VCaP (cell line): ENCODE results near the gene KDM3B.

Experiments used
- H3K27ac ChIP-seq: fragments of 450-650 bp; 2 replicates; pipeline ENCODE4 v1.5.1; 2017
- TF ChIP-seq, protein P1 (sequence below): fragments of 450-650 bp; conservative IDR thresholded peaks from 2 replicates; pipeline ENCODE4 v1.5.1; 2017; ENCODE audit warnings: mild to moderate bottlenecking, moderate library complexity

KDM3B gene

DNA sequence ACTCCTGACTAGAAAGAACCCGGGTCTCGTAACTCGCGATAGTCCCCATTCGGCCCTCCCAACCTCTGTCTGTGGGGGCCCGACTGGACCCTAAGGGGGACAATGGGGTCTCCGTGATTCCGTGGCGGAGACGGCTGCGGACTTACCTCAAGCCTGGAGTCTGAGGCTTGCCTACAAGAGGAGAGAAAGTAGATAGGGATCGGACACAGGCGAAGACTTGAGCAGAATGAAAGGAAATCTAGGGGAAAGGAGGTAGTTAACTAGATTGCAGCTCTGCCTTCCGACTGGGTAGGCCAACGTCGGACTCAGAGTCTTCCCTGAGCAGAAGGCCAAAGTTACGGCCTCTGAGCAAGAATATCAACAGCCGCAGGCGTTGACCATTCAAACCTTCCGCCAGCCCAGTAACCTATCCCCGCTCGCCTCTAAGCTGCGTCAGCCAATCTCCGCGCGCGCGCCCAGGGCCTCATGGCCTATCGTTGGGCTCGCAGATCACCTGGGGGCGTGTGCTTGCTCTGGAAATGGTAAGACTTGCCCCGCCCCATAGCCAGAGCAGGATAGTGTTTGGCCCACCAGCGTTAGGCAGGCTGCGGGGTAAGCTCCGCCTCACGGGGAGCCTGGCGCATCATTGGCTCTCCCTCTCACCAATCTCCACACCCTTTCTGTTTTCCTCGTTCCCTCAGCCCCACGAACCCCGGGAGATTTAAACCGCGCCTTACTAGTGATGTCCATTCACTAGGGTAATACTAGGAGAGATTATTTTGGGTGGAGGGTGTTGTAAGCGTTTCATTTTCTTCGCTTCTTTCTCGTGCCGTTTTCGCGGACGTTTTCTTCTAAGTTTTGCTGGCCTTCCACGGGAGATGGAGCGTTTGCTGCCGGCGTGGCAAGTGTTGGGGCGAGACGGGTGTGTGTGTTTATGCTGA is 20.8 kb upstream of the KDM3B start, which contains the start of gene CDC25C:
CDC25C (minus strand) TSS at position 356 of the 920 bp plus-strand sequence. CDS start 624 bp downstream, outside the sequence.
- TF ChIP-seq, protein P1, sequence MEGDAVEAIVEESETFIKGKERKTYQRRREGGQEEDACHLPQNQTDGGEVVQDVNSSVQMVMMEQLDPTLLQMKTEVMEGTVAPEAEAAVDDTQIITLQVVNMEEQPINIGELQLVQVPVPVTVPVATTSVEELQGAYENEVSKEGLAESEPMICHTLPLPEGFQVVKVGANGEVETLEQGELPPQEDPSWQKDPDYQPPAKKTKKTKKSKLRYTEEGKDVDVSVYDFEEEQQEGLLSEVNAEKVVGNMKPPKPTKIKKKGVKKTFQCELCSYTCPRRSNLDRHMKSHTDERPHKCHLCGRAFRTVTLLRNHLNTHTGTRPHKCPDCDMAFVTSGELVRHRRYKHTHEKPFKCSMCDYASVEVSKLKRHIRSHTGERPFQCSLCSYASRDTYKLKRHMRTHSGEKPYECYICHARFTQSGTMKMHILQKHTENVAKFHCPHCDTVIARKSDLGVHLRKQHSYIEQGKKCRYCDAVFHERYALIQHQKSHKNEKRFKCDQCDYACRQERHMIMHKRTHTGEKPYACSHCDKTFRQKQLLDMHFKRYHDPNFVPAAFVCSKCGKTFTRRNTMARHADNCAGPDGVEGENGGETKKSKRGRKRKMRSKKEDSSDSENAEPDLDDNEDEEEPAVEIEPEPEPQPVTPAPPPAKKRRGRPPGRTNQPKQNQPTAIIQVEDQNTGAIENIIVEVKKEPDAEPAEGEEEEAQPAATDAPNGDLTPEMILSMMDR = no peak
- peak within 1 kb of the TSS; percentile 70 for H3K27ac ChIP-seq

DNA sequence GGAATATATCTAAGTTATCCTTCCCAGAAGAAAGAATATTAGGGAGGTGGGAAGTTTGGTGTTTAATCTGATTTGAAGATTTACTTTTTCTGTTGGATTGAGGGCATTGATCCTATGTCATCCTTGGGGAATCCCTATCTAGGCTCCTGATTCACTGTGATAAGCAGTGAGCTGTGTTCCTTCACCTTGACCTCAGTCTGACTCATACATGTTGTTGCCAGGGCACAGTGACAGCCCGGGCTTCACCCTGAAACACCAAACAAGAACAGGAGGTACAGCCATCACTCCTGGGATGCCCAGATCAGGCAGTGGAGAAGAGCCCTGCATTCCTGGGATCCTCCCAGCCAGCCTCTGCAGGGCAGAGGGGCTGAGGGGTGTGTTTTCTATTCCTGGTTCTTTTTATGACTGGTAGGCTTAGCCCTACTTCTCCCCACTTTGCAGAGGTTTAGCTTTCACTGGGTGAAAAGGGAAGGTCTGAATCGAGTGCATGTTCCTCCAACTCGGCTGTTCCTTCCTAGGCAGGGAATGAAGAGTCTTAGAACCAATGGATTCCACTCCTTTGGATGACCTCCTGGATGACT is 17.5 kb upstream of the KDM3B start:
- TF ChIP-seq, protein P1 = no peak
- no peak overlapping the region for H3K27ac ChIP-seq

DNA sequence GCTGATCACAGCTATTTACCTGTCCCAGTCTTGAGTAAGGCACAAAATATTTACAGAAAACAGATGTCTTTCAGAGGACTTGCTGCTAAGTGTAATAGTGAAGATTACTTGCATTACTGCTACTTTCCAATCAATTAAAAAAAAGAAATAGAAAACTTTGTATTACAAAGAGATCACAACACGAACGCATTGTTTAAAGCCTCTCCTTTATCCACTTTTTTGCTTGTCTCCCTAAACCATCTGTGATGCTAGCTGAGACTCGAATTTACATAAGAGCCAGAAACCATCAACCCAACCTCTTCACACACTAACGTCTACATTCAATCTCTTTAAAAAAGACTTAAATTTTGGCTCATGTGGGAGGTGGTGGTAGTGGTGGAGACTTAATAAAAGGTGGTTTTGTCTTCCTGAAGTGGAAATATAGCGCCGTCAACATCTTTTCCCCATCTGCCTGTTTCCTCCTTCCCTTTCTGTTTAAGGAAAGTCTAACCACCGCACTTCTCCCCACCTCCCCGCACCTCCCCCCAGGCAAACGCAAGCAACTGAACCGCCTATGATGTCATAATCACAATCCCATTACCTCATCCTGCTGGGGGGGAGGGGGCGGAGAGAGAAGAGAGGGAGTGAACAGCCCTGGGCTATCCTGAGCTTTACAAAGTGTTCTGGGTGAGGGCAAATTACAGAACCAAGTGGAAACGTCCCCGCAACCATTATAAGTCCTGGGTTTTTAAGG is 15.4 kb upstream of the KDM3B start:
- TF ChIP-seq, protein P1 = no peak
- peak overlapping the region; percentile 99 for H3K27ac ChIP-seq

DNA sequence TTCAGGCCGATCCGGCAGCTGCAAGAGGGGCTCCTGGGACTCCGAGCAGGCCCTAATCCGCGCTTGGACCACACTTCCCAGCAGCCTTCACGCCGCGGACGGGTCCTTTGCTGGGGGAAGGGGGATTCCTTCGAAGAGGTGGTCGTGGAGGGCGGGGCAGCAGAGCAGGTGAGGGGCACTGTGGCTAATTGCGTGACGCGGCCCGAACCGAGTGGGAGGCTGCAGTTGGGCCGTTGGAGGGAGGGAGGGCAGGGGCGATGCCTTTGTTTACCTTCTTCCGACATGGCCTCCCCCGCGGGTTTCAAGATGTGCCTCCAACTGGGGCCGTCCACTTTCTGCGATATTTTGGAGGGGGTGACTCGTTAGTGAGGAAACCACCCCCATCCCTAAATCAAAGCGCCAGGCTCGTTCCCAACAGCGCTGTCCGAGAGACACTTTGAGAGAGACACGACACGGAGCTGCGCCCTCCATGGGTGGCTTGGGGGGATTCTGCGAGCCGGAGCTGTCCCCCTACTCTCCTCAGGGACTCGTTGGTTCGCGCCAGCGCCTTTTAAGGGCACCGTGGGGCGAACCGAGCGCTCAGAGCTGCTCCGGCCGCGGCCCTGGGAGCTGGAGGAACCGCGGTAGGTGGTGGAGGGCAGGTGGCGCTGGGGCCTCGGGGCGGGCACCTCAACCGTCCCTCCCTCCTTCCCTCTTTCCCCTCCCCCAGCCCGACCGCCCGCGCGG is 14.6 kb upstream of the KDM3B start, which contains the start of gene FAM53C:
FAM53C (plus strand) TSS at position 582 of the 726 bp plus-strand sequence. CDS start 3,070 bp downstream, outside the sequence.
- H3K27ac ChIP-seq = peak within 1 kb of the TSS; percentile 99
- TF ChIP-seq, protein P1 = no peak

- TF ChIP-seq, protein P1 = no peak
- H3K27ac ChIP-seq = peak overlapping the region; percentile 99
These were observed 13.9 kb upstream of the KDM3B start for GRCh38 chr5:138338411-138339090.

- TF ChIP-seq, protein P1 = no peak
- peak overlapping the region; percentile 99 for H3K27ac ChIP-seq
These were observed 13.4 kb upstream of the KDM3B start for GRCh38 chr5:138339091-138339456.
